ENCODE data around the gene PKP1.

- TF ChIP-seq RBBP5 (conservative IDR thresholded peaks at IDR 0.05): no peak
- TF ChIP-seq EED (IDR thresholded peaks at IDR 0.05; ENCODE audit: low read depth): no peak
- TF ChIP-seq MXI1 (IDR thresholded peaks at IDR 0.05; ENCODE audit: low read depth, low read length): no peak
- TF ChIP-seq REST (IDR thresholded peaks at IDR 0.05; ENCODE audit: low read depth, low read length): no peak
- no peak for TF ChIP-seq CBFB (IDR thresholded peaks at IDR 0.05; ENCODE audit: low read depth)
- no peak for TF ChIP-seq CTCF (IDR thresholded peaks at IDR 0.05 in 2 of 3, conservative IDR thresholded peaks at IDR 0.05 in 1 of 3; ENCODE audit: control insufficient read depth in 2 of 3, extremely low read depth in 1 of 3, insufficient read depth in 1 of 3, low read depth in 3 of 3, low read length in 3 of 3)
- TF ChIP-seq POLR2AphosphoS5 (IDR thresholded peaks at IDR 0.05; ENCODE audit: low read length): no peak
- no peak for TF ChIP-seq USF2 (IDR thresholded peaks at IDR 0.05; ENCODE audit: borderline replicate concordance, low read depth, low read length)
- TF ChIP-seq FOXK2 (IDR thresholded peaks at IDR 0.05): no peak
Measured at GRCh38 chr1:201345081-201345355, 61.7 kb downstream of the PKP1 start.
